22Rv1 (cell line): ENCODE data around the gene GTPBP10.
"Not testable (repeated sequence)": the region's sequence is repeated elsewhere in the genome, so short reads cannot be mapped to it uniquely, and the experiment has no call there.

Experiments
- H3K27ac ChIP-seq: fragments of 450-650 bp; 2 replicates; pipeline ENCODE4 v1.5.1; 2017
- CTCF ChIP-seq: fragments of 450-650 bp; IDR thresholded peaks from 2 replicates; pipeline ENCODE4 v1.5.1; 2017; ENCODE audit warnings: mild to moderate bottlenecking
- ZFX ChIP-seq: fragments of 450-650 bp; IDR thresholded peaks from 2 replicates; pipeline ENCODE4 v1.6.1; 2017; ENCODE audit warnings: antibody characterized with exemption, borderline replicate concordance

GTPBP10 gene

DNA sequence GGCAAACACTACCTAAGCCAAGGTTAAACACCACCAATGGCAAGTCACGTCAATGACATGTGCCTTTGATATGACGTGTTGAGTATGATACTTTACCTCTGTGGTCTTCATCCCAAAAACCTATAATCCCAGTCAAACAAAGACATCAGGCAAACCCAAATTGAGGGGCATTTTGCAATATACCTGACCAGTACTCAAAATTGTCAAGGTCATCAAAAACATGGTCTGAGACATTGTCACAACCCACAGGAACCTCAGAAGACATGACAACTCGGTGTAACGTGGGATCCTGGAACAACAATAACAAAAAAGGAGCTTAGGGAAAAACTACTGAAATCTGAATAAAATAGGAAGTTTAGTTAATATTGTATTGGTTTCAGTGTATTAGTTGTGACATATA is 32.6 kb upstream of the GTPBP10 start:
- H3K27ac ChIP-seq = no peak overlapping the region
- TF ChIP-seq ZFX (no peak), CTCF (no peak)

- TF ChIP-seq ZFX (no peak), CTCF (no peak)
- H3K27ac ChIP-seq = no peak overlapping the region
These were observed 26.5 kb upstream of the GTPBP10 start for GRCh38 chr7:90320014-90320413.

- H3K27ac ChIP-seq = no peak overlapping the region
- no peak for TF ChIP-seq ZFX
These were observed 26.1 kb upstream of the GTPBP10 start for GRCh38 chr7:90320418-90320800.

DNA sequence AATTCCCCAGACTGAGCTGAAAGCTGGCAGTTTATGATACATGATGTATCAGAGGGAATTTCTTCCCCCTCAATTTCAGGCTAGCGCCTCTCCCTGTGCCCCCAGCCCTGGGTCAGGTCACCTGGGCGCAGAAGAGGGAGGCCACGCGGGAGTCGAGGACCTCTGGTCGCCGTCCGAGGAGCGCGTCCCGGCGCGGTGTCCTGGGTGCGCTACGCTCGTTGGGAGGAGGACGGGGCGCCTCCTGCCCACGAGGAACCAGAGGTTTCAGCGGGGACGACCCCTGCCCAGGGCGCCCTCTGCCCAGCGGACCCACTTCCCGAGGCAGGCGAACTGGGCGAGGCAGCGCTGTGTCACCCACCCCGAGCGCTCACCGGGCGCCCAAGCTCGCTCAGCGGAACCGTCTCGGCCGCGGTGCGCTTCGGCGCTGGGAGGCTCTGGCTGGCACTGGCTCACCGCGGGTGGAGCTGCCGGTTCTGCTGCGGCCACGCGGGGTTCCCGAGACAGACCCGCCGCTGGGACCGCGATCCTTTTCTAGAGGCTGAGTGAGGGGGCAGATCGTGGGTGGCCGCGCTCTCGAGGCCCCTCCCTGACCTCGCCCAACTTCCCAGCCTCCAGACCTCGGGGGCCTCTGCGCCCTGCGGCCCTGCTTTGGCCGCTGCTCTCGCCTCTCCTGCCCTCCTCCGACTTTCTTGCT is 25.6 kb upstream of the GTPBP10 start, which contains the start of gene FAM237B:
Gene FAM237B, minus strand, starts transcription at position 504 of the 694 bp plus-strand sequence. CDS start 1,556 bp downstream, outside the sequence.
- no peak for TF ChIP-seq ZFX
- TF ChIP-seq CTCF = no peak
- no peak within 1 kb of the TSS for H3K27ac ChIP-seq

DNA sequence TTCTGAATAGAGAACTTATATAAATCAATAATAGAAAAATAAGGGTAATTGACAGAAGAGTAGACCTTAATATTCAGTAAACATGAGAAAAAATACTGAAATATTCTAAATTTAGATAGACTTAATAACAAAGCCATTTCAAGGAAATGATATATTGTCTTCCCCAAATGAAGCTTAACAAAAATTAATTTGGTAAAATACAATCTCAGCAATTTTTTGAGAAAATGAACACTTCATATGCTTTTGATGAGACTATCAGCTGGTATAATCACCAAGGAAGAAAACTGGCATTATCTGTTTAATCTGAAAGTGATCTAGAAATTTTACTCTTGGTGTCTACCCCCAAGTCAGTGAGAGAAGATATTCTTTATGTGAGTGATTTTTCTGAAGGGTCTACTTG is 23.7 kb upstream of the GTPBP10 start:
- no peak overlapping the region for H3K27ac ChIP-seq
- TF ChIP-seq CTCF (no peak), ZFX (no peak)

DNA sequence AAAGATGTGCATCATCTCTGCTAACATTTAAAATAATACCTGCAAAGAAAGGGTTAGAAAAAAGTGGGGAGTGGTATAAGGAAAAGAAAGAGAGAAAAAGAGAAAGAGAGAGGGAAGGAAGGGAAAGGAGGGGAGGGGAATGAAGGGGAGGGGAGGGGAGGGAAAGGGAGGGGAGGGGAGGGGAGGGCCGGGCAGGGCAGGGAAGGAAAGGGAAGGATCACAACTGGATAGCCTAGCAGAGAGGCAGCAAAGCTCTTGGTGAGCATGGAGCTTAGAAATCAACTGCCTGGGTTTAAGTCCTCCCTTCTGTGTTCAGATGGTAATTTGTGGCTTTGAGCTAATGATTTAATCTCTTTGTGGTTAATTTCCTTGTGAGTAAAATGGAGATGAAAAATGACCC is 20.0 kb upstream of the GTPBP10 start:
- H3K27ac ChIP-seq = no peak overlapping the region
- TF ChIP-seq CTCF (no peak), ZFX (no peak)

DNA sequence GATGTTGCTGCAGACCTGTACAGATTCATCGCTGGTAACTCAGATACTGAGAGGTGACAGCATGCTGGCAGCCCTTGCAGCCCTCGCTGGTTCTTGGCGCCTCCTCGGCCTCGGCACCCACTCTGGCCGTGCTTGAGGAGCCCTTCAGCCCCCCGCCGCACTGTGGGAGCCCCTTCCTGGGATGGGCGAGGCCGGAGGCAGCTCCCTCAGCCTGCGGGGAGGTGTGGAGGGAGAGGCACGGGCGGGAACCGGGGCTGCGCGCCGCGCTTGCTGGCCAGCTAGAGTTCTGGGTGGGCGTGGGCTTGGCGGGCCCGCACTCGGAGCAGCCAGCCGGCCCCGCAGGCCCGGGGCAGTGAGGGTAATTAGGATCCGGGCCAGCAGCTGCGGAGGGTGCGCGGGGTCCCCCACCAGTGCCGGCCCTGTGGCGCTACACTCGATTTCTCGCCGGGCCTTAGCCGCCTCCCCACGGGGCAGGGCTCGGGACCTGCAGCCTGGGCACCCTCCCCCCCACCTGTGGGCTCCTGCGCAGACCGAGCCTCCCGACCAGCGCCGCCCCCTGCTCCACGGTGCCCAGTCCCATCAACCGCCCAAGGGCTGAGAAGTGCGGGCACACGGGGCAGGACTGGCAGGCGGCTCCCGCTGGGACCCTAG is 12.2 kb upstream of the GTPBP10 start:
- TF ChIP-seq ZFX (no peak), CTCF (no peak)

DNA sequence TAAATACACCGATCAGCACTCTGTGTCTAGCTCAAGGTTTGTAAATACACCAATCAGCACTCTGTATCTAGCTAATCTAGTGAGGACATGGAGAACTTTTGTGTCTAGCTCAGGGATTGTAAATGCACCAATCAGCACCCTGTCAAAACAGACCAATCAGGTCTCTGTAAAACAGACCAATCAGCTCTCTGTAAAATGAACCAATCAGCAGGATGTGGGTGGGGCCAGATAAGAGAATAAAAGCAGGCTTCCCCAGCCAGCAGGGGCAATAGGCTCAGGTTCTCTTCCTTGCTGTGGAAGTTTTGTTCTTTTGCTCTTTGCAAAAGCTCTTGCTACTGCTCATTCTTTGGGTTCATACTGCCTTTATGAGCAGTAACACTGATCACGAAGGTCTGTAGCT is 11.6 kb upstream of the GTPBP10 start:
- H3K27ac ChIP-seq = not testable (repeated sequence)

More for the DNA sequence above, 12.2 kb upstream of the GTPBP10 start:
- no peak overlapping the region for H3K27ac ChIP-seq
